ENCODE measurements around the gene RAB3GAP1.

Gene RAB3GAP1

DNA sequence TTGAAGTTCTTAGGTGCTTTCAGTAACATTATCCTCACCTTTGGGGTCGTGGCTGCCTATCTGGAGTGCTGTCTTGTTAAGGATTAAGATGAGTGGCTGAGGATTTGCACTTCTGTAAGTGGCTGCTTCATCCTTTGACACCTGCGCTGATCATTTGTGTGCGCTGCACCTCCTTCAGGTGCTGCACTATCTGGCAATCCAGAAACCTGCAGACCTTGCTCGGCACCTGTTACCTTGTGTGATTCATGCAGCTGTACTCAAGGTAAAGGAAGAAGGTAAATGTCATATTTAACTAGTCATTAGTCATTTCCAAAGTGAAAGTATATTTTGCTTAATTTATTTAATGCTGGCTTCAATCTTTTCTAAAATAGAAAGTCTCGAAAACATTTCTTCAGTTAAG, 110.3 kb downstream of the RAB3GAP1 start:
- no peak overlapping the region for H3K4me3 Mint-ChIP-seq
- DNase-seq (no peak), ATAC-seq (no peak)
- peaks cover 14% of the 10 kb centered on the region for H3K4me1 Mint-ChIP-seq
- H3K27ac Mint-ChIP-seq: peak overlapping the region in 1 of 2 donors; percentile 80
- no peaks in the 10 kb centered on the region for H3K27me3 Mint-ChIP-seq
- H3K9me3 Mint-ChIP-seq: no peaks in the 10 kb centered on the region

DNA sequence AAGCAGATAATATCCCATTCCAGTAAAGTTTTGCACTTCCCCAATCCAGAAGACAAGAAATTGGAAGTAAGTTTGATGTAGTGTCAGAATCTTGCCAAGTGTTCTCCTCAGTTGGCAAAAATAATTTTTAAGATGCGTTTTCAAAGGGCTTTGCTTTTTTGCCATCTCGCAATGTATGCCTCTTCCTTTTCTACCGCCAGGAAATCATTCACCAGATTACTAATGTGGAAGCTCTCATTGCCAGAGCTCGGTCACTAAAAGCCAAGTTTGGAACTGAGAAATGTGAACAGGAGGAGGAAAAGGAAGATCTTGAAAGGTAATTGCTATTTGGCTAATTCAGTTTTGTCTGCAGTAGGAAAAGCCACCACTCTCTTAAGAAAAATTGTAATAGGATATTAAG, 110.7 kb downstream of the RAB3GAP1 start:
- Mint-ChIP-seq H3K27me3 (no peaks in the 10 kb centered on the region), H3K27ac (no peak overlapping the region), H3K4me3 (no peak overlapping the region), H3K4me1 (peaks cover 14% of the 10 kb centered on the region), H3K9me3 (no peaks in the 10 kb centered on the region)
- DNase-seq (no peak), ATAC-seq (no peak)

DNA sequence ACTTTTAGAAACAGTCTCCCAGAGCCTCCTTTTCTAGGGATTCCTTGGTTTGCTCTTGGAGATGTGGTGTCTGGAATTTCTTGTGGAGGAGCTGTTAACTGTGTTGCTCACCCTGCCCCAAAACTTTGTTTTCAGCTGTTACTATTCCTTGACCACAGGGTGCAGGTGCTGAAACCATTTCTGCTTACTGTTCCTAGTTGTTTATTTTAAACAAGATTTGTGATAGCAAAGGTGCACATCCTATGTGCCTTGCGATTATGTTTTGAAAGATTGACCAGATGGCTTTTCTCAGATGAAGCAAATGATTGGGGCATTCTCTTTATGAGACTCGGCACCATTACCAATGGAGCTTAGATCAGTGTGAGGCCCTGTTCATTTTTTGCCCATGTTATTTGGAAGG, 111.2 kb downstream of the RAB3GAP1 start:
- Mint-ChIP-seq H3K9me3 (no peaks in the 10 kb centered on the region), H3K27me3 (no peaks in the 10 kb centered on the region), H3K4me1 (peaks cover 17% of the 10 kb centered on the region), H3K4me3 (no peak overlapping the region), H3K27ac (no peak overlapping the region)
- ATAC-seq (no peak), DNase-seq (no peak)

DNA sequence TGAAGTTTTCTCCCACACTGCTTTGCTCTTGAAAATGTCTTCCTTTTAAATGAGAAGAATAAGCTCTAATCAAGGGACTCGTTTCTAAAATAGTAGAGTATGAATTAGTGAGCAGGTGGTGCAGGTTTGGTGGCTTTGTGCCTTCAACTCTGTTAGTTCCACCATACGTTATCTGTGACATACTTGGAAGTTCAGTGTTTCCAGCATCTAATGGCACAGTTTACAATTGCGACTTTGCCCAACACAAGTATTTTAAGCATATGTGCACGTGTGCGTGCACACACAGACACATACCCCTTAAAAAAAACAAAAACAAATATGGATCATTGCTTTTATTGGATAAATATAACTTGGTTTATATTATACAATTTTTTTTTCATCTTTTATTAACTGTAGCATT, 111.8 kb downstream of the RAB3GAP1 start:
- Mint-ChIP-seq H3K9me3 (no peaks in the 10 kb centered on the region), H3K4me3 (no peak overlapping the region), H3K27ac (no peak overlapping the region), H3K4me1 (peaks cover 23% of the 10 kb centered on the region), H3K27me3 (no peaks in the 10 kb centered on the region)
- DNase-seq (no peak), ATAC-seq (no peak)

DNA sequence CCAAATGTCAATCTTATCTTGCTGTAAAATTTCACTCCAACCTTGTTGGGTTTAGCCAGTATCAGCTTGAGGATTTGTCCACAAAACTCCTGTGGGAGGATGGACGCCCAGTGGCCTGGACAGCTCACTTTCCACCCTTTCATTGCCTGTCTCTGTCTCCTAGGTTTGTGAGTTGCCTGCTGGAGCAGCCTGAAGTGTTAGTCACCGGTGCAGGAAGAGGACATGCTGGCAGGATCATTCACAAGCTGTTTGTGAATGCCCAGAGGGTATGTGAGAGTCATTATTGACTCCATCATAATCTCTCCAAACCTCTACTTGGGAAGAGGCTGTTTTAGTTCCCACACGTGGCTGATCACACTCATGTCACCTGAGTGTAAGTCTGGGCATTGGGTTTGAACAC, 112.3 kb downstream of the RAB3GAP1 start:
- Mint-ChIP-seq H3K27me3 (no peaks in the 10 kb centered on the region), H3K27ac (no peak overlapping the region), H3K4me3 (no peak overlapping the region), H3K9me3 (no peaks in the 10 kb centered on the region), H3K4me1 (peaks cover 28% of the 10 kb centered on the region)
- DNase-seq: no peak
- ATAC-seq: no peak

DNA sequence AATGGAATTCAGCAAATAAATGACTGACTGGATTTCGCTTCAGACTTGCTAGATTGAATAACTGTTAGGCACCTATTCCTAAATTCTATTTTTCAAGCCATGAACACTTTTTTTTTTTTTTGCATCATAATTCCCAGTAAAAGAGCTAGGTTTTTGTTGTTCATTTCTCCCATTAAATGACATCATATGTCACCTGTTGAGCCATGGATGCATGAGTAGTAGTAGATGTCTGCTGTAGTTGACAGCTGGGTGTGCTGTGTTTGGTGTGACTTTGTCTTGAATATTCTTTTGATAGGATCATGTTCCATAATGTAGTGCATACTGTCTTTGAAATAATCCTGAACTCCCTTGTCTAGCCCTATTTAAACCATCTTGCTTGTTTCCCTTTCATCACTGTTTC, 115.2 kb downstream of the RAB3GAP1 start:
- no peak for ATAC-seq
- H3K4me3 Mint-ChIP-seq: no peak overlapping the region

DNA sequence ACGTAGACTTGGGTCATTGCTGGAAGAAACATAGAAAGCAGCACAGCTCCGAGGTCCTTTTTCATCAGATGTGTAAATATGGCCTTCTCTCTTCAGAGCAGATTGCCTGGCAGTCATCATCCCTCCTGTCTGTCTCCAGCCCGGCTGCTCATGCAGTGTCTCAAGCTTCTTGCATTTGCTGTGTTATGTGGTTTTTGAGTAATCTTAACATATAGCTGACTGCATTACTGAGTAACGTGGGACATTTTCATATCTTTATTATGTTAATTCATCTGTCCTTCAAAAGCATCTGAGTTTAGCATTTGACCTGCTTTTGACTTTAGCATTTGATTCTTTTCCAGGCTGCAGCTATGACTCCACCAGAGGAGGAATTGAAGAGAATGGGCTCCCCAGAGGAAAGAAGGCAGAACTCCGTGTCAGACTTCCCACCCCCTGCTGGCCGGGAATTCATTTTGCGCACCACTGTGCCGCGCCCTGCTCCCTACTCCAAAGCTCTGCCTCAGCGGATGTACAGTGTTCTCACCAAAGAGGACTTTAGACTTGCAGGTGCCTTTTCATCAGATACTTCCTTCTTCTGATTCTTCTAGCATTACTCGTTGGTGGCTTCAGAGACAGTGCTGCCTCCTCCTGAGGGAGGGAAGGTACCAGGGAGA, 116.2 kb downstream of the RAB3GAP1 start:
- H3K4me3 Mint-ChIP-seq: no peak overlapping the region
- DNase-seq: no peak
- no peak for ATAC-seq
- H3K9me3 Mint-ChIP-seq: no peaks in the 10 kb centered on the region
- H3K27me3 Mint-ChIP-seq: no peaks in the 10 kb centered on the region
- no peak overlapping the region for H3K27ac Mint-ChIP-seq
- peaks cover 39% of the 10 kb centered on the region for H3K4me1 Mint-ChIP-seq

More for the DNA sequence above, 115.2 kb downstream of the RAB3GAP1 start:
- H3K27ac Mint-ChIP-seq: no peak overlapping the region
- no peaks in the 10 kb centered on the region for H3K27me3 Mint-ChIP-seq
- no peak for DNase-seq
- no peaks in the 10 kb centered on the region for H3K9me3 Mint-ChIP-seq
- peaks cover 50% of the 10 kb centered on the region for H3K4me1 Mint-ChIP-seq

DNA sequence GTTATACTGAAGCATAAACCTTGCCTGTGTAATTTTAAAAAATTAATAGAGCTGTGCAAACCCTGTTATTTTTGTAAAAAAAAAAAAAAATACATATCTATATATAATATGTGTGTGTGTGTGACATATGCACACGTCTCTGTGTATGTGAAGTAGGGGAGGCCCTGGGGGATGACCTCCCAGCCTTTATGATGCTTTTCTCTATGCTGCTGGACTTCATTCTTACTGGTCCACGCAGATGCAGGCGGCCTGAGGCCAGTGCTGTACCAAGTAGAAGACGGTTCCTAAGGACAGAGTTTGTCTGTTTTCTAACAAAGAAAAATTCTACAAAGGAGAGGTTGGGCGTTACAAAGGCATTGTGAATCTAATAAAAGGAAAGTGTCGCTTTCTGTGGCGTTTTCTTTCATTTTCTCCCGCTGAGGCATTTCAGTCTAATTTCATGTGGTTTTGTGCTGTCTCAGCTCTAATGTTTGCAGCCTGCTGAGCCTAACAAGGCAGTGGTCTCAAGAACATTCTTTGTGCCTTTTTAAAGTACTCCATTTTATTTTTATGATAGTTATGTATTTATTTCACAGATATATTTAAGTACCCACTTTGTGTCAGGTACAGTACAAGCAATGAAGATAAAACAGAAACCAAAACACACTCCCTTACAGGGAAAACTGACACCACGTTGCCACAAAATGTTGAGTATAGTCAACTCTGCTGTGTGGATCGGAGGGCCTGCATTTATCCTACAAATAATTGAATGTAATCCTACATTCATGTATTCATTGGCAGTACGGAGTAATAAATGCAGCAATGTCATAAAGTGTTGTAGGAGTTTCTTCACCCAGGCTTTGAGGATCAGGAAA, 118.0 kb downstream of the RAB3GAP1 start:
- peak; percentile 87 for ATAC-seq
- H3K9me3 Mint-ChIP-seq: no peaks in the 10 kb centered on the region
- H3K27me3 Mint-ChIP-seq: no peaks in the 10 kb centered on the region
- peak overlapping the region; percentile 53 to 70 for H3K4me3 Mint-ChIP-seq
- DNase-seq: no peak
- peaks cover 38% of the 10 kb centered on the region for H3K4me1 Mint-ChIP-seq
- H3K27ac Mint-ChIP-seq: peak overlapping the region; percentile 9 to 38

DNA sequence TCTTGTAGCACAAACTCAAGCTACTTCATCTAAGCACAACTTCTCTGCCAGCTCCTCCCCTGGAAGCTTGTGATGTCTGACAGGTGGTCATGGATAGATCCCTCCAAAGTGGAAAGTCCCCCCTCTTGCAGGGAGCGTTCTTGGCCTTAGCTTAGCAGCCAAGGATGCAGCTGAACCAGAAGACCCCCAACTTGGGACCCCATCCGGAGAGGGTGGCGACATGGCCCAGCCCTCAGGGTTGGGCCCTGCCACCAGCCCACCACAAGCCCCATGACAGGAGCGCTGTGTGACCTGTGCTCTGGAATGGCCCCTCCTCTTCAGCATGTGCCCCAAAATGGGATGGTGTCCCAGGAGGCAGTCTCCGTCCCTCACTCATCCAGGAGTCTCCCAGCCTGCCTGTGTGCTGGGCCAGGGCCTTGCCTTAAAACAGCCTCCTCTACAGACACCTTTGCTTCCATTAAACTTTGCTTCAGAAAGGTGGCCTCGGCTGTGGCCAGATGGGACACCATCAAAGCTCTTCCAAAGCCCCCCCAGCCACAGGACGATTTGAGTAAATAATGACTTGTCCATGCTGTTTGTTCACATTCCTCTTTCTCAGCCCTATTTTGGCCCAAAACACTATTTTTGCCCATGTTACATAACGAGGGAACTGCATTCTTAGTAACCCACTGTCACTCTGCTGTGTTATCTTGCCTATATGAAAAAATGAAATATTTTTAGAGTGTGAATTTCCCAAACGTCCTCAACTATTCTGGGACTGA, 122.1 kb downstream of the RAB3GAP1 start:
- H3K9me3 Mint-ChIP-seq: peaks cover 0 to 5% of the 10 kb centered on the region in 2 donors
- no peaks in the 10 kb centered on the region for H3K27me3 Mint-ChIP-seq
- DNase-seq (no peak), ATAC-seq (no peak)
- no peak overlapping the region for H3K4me3 Mint-ChIP-seq
- H3K4me1 Mint-ChIP-seq: peaks cover 26% of the 10 kb centered on the region
- H3K27ac Mint-ChIP-seq: no peak overlapping the region

DNA sequence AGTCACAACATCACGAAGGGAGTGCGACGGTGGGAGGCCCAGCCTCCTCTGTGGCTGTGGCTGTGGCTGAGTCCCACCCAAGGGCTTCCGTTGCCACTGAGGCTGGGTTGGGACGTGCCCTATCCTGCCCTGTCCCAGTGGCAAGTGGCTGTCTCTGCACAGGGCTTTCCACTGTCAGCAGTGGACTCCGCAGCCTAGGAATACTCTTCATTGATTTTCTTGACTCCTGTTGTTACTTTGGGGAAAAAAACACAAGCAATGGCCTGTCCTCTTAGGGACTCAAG, 122.7 kb downstream of the RAB3GAP1 start:
- ATAC-seq (no peak), DNase-seq (no peak)
- Mint-ChIP-seq H3K9me3 (peaks cover 0 to 5% of the 10 kb centered on the region in 2 donors), H3K4me3 (no peak overlapping the region), H3K27me3 (no peaks in the 10 kb centered on the region), H3K27ac (no peak overlapping the region), H3K4me1 (peaks cover 21% of the 10 kb centered on the region)

DNA sequence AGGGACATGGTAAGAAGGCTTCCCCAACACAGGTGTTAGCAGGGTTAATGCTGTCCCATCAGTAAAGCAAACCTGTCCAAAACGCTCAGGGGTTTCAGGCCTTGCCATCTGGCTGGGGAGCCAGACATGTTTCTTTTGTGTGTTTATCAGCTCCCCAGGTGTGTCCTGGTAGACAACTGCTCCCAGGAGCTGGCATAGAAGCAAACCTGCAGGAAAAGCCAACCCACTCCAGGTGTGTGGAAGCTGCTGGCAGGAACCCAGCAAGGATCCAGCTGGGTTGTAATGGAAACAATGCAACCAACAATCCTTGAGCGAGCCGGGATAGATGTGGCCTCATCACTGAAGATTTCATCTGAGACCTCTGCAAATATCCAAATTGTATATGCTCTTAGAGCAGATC, 123.1 kb downstream of the RAB3GAP1 start:
- Mint-ChIP-seq H3K9me3 (peaks cover 0 to 5% of the 10 kb centered on the region in 2 donors), H3K4me1 (peaks cover 16% of the 10 kb centered on the region), H3K27me3 (no peaks in the 10 kb centered on the region), H3K27ac (no peak overlapping the region), H3K4me3 (no peak overlapping the region)
- DNase-seq (no peak), ATAC-seq (no peak)

DNA sequence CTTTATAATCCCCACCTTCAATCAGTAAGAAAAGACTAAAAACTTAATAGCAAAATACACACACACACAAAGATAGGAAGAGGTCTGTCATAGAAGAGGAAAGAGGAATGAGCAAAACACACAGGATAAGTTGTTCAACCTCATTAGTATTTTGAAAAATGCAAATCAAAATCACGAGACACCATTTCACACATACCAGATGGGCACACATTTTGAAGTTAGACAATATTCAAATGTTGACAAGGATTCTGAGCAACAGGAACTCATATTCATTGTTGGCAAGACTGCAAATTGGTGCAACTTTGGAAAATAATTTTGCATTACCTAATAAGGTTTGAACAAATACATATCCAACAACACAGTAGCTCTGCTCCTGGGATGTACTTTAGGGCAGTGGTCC, 127.6 kb downstream of the RAB3GAP1 start:
- Mint-ChIP-seq H3K4me1 (no peaks in the 10 kb centered on the region), H3K27me3 (no peaks in the 10 kb centered on the region)

DNA sequence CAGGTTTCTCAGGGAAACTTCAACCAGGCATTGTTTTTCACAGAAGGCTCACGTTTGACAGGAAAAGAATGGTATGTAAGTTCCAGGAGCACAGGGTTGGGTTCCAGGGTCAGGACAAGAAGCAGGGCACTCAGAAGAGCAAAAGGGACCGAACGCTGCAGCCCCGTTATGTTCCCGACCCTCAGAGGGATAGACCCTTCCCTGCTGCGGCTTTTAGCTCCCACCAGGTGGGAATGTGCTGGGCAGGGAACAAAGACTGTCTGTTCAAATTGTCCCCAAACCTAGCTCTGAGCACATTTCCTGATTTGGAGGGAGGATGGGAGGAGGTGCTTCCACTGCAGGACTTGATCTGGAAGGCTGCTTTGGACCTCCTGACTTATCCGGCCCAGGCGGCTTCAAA, 130.1 kb downstream of the RAB3GAP1 start:
- ATAC-seq (no peak), DNase-seq (no peak)
- H3K27ac Mint-ChIP-seq: no peak overlapping the region
- H3K4me1 Mint-ChIP-seq: no peaks in the 10 kb centered on the region
- H3K9me3 Mint-ChIP-seq: no peaks in the 10 kb centered on the region
- no peak overlapping the region for H3K4me3 Mint-ChIP-seq
- no peaks in the 10 kb centered on the region for H3K27me3 Mint-ChIP-seq

More for the DNA sequence above, 127.6 kb downstream of the RAB3GAP1 start:
- H3K27ac Mint-ChIP-seq: no peak overlapping the region
- H3K9me3 Mint-ChIP-seq: peaks cover 0 to 5% of the 10 kb centered on the region in 2 donors
- H3K4me3 Mint-ChIP-seq: no peak overlapping the region
- ATAC-seq (no peak), DNase-seq (no peak)

DNA sequence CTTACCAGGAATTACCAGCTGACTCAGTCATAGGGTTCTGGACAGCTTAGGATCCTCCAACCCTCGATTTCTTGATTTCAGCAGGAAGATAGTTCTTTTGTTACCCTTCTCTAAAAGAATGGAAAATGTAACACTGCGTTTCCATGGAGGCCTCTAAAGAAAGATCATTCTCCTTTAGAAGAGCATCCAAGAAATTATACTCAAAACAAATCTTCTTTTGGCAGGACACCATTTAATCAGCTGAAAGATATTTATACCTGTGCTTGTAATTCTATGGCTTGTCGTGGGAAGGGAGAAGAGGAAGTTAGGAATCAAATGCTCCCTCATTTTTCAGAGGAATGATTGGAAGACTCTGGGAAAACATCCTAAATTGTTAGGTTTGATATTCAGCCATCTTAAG, 130.5 kb downstream of the RAB3GAP1 start:
- Mint-ChIP-seq H3K4me3 (no peak overlapping the region), H3K4me1 (no peaks in the 10 kb centered on the region)

DNA sequence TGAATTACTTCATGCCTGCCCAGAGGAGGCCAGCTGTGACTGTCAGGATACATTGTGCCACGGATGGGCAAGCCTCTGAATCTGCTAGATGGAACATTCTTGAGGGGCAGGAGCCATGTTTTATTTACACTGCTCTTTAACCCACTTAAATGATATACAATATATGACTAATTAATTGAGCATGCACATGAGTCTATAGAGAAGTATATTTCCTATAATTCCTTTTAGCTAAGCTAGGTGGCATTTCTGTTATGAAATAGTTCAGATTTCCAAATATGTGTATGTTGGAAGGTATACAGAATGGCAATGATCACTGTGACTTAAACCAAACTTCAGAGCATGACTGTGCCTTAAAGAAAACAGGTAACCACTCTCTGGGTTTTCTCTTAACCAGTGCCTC, 131.7 kb downstream of the RAB3GAP1 start:
- DNase-seq (no peak), ATAC-seq (no peak)
- H3K27me3 Mint-ChIP-seq: no peaks in the 10 kb centered on the region
- H3K27ac Mint-ChIP-seq: no peak overlapping the region
- H3K4me1 Mint-ChIP-seq: no peaks in the 10 kb centered on the region
- H3K4me3 Mint-ChIP-seq: no peak overlapping the region
- H3K9me3 Mint-ChIP-seq: peaks cover 0 to under 1% of the 10 kb centered on the region in 2 donors

More for the DNA sequence above, 130.5 kb downstream of the RAB3GAP1 start:
- H3K27me3 Mint-ChIP-seq: no peaks in the 10 kb centered on the region
- H3K9me3 Mint-ChIP-seq: no peaks in the 10 kb centered on the region
- ATAC-seq (no peak), DNase-seq (no peak)
- H3K27ac Mint-ChIP-seq: no peak overlapping the region

DNA sequence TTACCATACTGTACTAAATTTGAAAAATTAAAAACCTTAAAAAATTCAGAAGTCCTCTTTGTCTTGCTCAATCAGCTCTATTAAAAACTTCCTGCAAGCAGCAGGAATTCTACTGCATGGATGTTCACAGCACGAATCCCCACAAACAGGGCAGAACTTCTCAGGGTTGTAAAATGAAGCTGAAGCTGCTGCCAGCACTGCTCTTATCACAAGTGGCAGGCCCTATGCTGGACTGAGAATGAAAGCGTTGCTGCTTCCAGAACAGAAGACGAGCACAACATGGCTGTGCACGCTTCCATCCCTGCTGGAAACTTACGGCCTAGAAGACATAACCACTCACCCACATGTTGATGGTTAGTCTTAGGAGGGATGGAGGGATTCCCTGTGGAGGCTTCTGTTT, 134.0 kb downstream of the RAB3GAP1 start:
- Mint-ChIP-seq H3K4me3 (no peak overlapping the region), H3K27me3 (no peaks in the 10 kb centered on the region), H3K9me3 (peaks cover 11 to 12% of the 10 kb centered on the region in 2 donors), H3K4me1 (no peaks in the 10 kb centered on the region), H3K27ac (no peak overlapping the region)
- DNase-seq: no peak
- no peak for ATAC-seq
